K562 treated with DMSO at 1 percent for 48 hours (cell line): ENCODE results near the gene PRDM13. TPM values are rescaled to one million over a fixed set of nuclear protein-coding genes. Genes with fewer than 3 reads are reported as not detected.

Source experiments
- total RNA-seq: library from RNA; unstranded; fragments of 300-600 nt; gene quantifications from 2 replicates; pipeline ENCODE4 v1.2.3, GENCODE V29; 2022; ENCODE audit warnings: low replicate concordance; ENCODE audit errors: extremely low read depth

PRDM13 gene
- total RNA-seq = not detected in 2 replicates

GRCh38 chr6:99606656-99607415 lies at the start of gene PRDM13:
PRDM13 (plus strand) TSS chr6:99606833; CDS start chr6:99607035, 202 bp downstream.

DNA sequence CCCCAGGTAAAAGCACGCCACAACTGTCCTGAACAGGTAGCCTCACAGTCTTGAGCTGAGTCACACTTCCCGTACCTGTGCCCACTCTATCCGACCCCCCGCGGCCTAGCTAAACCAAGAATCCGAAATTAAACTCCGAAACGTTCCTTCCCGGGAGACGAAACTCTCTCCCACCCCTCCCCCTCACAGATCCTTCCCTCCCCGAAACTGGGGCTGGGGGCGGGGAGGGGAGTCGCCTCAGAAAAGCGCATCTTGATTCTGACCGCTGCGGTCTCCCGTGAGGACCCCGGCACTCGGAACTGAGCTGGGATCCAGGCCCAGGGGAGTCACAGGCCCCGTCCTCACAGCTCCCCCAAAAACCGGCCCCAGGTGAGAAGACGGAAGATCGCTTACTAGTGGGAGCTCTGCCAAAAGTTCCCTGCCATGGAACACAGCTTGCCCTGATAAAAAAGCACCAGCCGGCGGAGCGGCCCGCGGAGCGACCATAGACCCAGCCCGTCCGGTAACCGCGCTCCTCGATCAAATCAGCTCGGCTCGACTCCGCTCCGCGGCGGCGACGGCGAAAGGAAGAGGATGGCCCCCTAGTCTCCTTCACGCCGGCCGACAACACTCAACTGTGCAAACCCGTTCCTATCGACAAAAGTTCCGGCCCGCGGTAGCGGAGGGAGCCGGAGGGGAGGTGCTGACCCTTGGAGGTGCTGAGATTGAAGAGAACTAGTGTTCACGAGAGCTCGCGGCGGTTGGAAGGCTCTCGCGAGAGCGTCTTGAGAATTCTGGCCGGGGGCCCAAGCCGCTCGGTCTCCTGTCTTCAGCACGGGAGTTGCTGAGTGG lies 38.3 kb upstream of the PRDM13 start, which contains the start of gene CCNC:
CCNC (minus strand) TSS at position 558 of the 831 bp plus-strand sequence; CDS start at position 425, 133 bp downstream.

Other genes with a start within 250 kb of the PRDM13 start
- gene COQ3, start 212.6 kb upstream of the PRDM13 start, total RNA-seq = not detected in 2 replicates
- not detected in 2 replicates for gene PNISR, start 181.5 kb upstream of the PRDM13 start, total RNA-seq
- gene USP45, start 91.4 kb upstream of the PRDM13 start, total RNA-seq = not detected in 2 replicates
- gene CCNC, start 38.2 kb upstream of the PRDM13 start, total RNA-seq = not detected in 2 replicates